Measurements from ENCODE around the gene HSD11B1. TPM values are rescaled to one million over a fixed set of nuclear protein-coding genes. Genes with fewer than 3 reads are reported as not detected.

Gene HSD11B1
- total RNA-seq, 1 experiment from 2014 or later, result not detected

- TF ChIP-seq ZNF317 (CRISPR knock-in tag; IDR thresholded peaks at IDR 0.05; ENCODE audit: borderline replicate concordance, low read depth) (no peak), ZNF138 (CRISPR knock-in tag; conservative IDR thresholded peaks at IDR 0.05) (no peak), OVOL2 (CRISPR knock-in tag; IDR thresholded peaks at IDR 0.05; ENCODE audit: borderline replicate concordance) (no peak)
These were observed 55.2 kb downstream of the HSD11B1 start (continued) for GRCh38 chr1:209759829-209760359.

GRCh38 chr1:209761011-209761635 is 56.5 kb downstream of the HSD11B1 start:
- POLR2A ChIA-PET, result no interaction called here
- H3K36me3 Mint-ChIP-seq, result no peaks in the 10 kb centered on the region
- no peaks in the 10 kb centered on the region for H3K9me3 Mint-ChIP-seq
- TF ChIP-seq ETV6 (CRISPR knock-in tag; IDR thresholded peaks at IDR 0.05) (no peak), USF1 (CRISPR knock-in tag; IDR thresholded peaks at IDR 0.05) (no peak), ESRRA (CRISPR knock-in tag; IDR thresholded peaks at IDR 0.05; ENCODE audit: borderline replicate concordance) (no peak), ZNF416 (CRISPR knock-in tag; IDR thresholded peaks at IDR 0.05) (no peak), ZNF138 (CRISPR knock-in tag; conservative IDR thresholded peaks at IDR 0.05) (no peak), CREM (CRISPR knock-in tag; IDR thresholded peaks at IDR 0.05) (no peak), RORB (CRISPR knock-in tag; IDR thresholded peaks at IDR 0.05) (no peak), ZNF317 (CRISPR knock-in tag; IDR thresholded peaks at IDR 0.05; ENCODE audit: borderline replicate concordance, low read depth) (no peak), NFYB (CRISPR knock-in tag; conservative IDR thresholded peaks at IDR 0.05; ENCODE audit: low read depth) (no peak)
- TF ChIP-seq, protein P1, sequence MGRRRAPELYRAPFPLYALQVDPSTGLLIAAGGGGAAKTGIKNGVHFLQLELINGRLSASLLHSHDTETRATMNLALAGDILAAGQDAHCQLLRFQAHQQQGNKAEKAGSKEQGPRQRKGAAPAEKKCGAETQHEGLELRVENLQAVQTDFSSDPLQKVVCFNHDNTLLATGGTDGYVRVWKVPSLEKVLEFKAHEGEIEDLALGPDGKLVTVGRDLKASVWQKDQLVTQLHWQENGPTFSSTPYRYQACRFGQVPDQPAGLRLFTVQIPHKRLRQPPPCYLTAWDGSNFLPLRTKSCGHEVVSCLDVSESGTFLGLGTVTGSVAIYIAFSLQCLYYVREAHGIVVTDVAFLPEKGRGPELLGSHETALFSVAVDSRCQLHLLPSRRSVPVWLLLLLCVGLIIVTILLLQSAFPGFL (CRISPR knock-in tag; IDR thresholded peaks at IDR 0.05; ENCODE audit: borderline replicate concordance), result no peak
- TF ChIP-seq, protein P2, sequence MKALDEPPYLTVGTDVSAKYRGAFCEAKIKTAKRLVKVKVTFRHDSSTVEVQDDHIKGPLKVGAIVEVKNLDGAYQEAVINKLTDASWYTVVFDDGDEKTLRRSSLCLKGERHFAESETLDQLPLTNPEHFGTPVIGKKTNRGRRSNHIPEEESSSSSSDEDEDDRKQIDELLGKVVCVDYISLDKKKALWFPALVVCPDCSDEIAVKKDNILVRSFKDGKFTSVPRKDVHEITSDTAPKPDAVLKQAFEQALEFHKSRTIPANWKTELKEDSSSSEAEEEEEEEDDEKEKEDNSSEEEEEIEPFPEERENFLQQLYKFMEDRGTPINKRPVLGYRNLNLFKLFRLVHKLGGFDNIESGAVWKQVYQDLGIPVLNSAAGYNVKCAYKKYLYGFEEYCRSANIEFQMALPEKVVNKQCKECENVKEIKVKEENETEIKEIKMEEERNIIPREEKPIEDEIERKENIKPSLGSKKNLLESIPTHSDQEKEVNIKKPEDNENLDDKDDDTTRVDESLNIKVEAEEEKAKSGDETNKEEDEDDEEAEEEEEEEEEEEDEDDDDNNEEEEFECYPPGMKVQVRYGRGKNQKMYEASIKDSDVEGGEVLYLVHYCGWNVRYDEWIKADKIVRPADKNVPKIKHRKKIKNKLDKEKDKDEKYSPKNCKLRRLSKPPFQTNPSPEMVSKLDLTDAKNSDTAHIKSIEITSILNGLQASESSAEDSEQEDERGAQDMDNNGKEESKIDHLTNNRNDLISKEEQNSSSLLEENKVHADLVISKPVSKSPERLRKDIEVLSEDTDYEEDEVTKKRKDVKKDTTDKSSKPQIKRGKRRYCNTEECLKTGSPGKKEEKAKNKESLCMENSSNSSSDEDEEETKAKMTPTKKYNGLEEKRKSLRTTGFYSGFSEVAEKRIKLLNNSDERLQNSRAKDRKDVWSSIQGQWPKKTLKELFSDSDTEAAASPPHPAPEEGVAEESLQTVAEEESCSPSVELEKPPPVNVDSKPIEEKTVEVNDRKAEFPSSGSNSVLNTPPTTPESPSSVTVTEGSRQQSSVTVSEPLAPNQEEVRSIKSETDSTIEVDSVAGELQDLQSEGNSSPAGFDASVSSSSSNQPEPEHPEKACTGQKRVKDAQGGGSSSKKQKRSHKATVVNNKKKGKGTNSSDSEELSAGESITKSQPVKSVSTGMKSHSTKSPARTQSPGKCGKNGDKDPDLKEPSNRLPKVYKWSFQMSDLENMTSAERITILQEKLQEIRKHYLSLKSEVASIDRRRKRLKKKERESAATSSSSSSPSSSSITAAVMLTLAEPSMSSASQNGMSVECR (CRISPR knock-in tag; IDR thresholded peaks at IDR 0.05; ENCODE audit: borderline replicate concordance), result no peak
- TF ChIP-seq, protein P3, sequence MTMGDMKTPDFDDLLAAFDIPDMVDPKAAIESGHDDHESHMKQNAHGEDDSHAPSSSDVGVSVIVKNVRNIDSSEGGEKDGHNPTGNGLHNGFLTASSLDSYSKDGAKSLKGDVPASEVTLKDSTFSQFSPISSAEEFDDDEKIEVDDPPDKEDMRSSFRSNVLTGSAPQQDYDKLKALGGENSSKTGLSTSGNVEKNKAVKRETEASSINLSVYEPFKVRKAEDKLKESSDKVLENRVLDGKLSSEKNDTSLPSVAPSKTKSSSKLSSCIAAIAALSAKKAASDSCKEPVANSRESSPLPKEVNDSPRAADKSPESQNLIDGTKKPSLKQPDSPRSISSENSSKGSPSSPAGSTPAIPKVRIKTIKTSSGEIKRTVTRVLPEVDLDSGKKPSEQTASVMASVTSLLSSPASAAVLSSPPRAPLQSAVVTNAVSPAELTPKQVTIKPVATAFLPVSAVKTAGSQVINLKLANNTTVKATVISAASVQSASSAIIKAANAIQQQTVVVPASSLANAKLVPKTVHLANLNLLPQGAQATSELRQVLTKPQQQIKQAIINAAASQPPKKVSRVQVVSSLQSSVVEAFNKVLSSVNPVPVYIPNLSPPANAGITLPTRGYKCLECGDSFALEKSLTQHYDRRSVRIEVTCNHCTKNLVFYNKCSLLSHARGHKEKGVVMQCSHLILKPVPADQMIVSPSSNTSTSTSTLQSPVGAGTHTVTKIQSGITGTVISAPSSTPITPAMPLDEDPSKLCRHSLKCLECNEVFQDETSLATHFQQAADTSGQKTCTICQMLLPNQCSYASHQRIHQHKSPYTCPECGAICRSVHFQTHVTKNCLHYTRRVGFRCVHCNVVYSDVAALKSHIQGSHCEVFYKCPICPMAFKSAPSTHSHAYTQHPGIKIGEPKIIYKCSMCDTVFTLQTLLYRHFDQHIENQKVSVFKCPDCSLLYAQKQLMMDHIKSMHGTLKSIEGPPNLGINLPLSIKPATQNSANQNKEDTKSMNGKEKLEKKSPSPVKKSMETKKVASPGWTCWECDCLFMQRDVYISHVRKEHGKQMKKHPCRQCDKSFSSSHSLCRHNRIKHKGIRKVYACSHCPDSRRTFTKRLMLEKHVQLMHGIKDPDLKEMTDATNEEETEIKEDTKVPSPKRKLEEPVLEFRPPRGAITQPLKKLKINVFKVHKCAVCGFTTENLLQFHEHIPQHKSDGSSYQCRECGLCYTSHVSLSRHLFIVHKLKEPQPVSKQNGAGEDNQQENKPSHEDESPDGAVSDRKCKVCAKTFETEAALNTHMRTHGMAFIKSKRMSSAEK (CRISPR knock-in tag; IDR thresholded peaks at IDR 0.05; ENCODE audit: borderline replicate concordance), result no peak
- TF ChIP-seq, protein P4, sequence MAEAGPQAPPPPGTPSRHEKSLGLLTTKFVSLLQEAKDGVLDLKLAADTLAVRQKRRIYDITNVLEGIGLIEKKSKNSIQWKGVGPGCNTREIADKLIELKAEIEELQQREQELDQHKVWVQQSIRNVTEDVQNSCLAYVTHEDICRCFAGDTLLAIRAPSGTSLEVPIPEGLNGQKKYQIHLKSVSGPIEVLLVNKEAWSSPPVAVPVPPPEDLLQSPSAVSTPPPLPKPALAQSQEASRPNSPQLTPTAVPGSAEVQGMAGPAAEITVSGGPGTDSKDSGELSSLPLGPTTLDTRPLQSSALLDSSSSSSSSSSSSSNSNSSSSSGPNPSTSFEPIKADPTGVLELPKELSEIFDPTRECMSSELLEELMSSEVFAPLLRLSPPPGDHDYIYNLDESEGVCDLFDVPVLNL (CRISPR knock-in tag; IDR thresholded peaks at IDR 0.05; ENCODE audit: borderline replicate concordance, low read depth), result no peak
- TF ChIP-seq, protein P5, sequence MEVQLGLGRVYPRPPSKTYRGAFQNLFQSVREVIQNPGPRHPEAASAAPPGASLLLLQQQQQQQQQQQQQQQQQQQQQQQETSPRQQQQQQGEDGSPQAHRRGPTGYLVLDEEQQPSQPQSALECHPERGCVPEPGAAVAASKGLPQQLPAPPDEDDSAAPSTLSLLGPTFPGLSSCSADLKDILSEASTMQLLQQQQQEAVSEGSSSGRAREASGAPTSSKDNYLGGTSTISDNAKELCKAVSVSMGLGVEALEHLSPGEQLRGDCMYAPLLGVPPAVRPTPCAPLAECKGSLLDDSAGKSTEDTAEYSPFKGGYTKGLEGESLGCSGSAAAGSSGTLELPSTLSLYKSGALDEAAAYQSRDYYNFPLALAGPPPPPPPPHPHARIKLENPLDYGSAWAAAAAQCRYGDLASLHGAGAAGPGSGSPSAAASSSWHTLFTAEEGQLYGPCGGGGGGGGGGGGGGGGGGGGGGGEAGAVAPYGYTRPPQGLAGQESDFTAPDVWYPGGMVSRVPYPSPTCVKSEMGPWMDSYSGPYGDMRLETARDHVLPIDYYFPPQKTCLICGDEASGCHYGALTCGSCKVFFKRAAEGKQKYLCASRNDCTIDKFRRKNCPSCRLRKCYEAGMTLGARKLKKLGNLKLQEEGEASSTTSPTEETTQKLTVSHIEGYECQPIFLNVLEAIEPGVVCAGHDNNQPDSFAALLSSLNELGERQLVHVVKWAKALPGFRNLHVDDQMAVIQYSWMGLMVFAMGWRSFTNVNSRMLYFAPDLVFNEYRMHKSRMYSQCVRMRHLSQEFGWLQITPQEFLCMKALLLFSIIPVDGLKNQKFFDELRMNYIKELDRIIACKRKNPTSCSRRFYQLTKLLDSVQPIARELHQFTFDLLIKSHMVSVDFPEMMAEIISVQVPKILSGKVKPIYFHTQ (CRISPR knock-in tag; IDR thresholded peaks at IDR 0.05), result no peak

More at GRCh38 chr1:209761011-209761635, 56.5 kb downstream of the HSD11B1 start:
- ATAC-seq, result no peak
- H3K27ac Mint-ChIP-seq, result no peak overlapping the region
- CTCF ChIA-PET, result interaction anchor here (3.8 kb wide), 1 partner anchor 13 kb away, joined by 15 read pairs; no protein-coding TSS in a partner anchor
- H3K4me1 Mint-ChIP-seq, result no peaks in the 10 kb centered on the region
- no peak overlapping the region for H3K4me3 Mint-ChIP-seq
- DNase-seq (ENCODE audit: low spot score), result no peak
- peaks cover 12% of the 10 kb centered on the region; the same call in 1 of the 2 replicates for H3K27me3 Mint-ChIP-seq (ENCODE audit: low read depth)
